CD4-positive, alpha-beta T cell (primary cell): ENCODE measurements around the gene ALAS1. TPM values are rescaled to one million over a fixed set of nuclear protein-coding genes. Genes with fewer than 3 reads are reported as not detected.
A peak's percentile ranks its signal among the peaks of the same experiment; 100 is the strongest.

Experiments
- ATAC-seq: fragments of 200-7000 bp; cut with Tn5 transposase; one replicate; pipeline ENCODE4 v1.10.0; 2022; ENCODE audit warnings: mild to moderate bottlenecking; ENCODE audit not compliant: poor library complexity
- CTCF ChIA-PET: fragments of 350-600 bp; sonication (Branson Sonifier 250); formaldehyde crosslinking; loops from one replicate; lab custom pipeline; 2021; ENCODE audit warnings: antibody characterized with exemption, inconsistent platforms; lab: Charles Lee
- POLR2A ChIA-PET: fragments of 350-600 bp; sonication (Branson Sonifier 250); formaldehyde crosslinking; loops from one replicate; lab custom pipeline; 2021; ENCODE audit warnings: antibody characterized with exemption, inconsistent platforms; lab: Charles Lee
- DNase-seq, 14 experiments: peaks; one replicate each; pipeline ENCODE4 v3.0.0-alpha.2; 2013 to 2020; ENCODE audit warnings: mixed read lengths in 2 of 14
- H3K27ac ChIP-seq, 2 donors: one replicate each; pipeline versions ENCODE4 v1.5.1 to v1.7.0; 2013; ENCODE audit warnings: low read length in 2 of 2, low read depth in 1 of 2, mild to moderate bottlenecking in 1 of 2
- H3K27me3 ChIP-seq, 2 experiments: 1 replicate in 1 of 2; 2 replicates in 1 of 2; pipeline versions ENCODE4 v1.6.1 to v1.7.0; 2013; ENCODE audit warnings: low read length in 2 of 2, control low read depth in 1 of 2, mild to moderate bottlenecking in 1 of 2, moderate library complexity in 1 of 2; ENCODE audit not compliant: insufficient read depth in 2 of 2, control insufficient read depth in 1 of 2
- H3K36me3 ChIP-seq: one replicate; pipeline ENCODE4 v1.6.1; 2013; ENCODE audit warnings: low read length, control low read depth; ENCODE audit not compliant: insufficient read depth
- H3K4me1 ChIP-seq: one replicate; pipeline ENCODE4 v1.6.1; 2013; ENCODE audit warnings: low read length, control low read depth; ENCODE audit not compliant: insufficient read depth
- H3K4me3 ChIP-seq: one replicate; pipeline ENCODE4 v1.5.1; 2013; ENCODE audit warnings: mild to moderate bottlenecking, low read length, moderate library complexity
- H3K9me3 ChIP-seq, 2 experiments: 1 replicate in 1 of 2; 2 replicates in 1 of 2; pipeline versions ENCODE4 v1.6.1 to v1.7.0; 2013; ENCODE audit warnings: low read length in 2 of 2, mild to moderate bottlenecking in 2 of 2, control low read depth in 1 of 2, moderate library complexity in 1 of 2; ENCODE audit not compliant: control insufficient read depth in 1 of 2, insufficient read depth in 1 of 2
- H3K27ac Mint-ChIP-seq: one replicate; pipeline ENCODE4 v1.8.0; 2020; ENCODE audit warnings: mixed read lengths
- H3K27me3 Mint-ChIP-seq: one replicate; pipeline ENCODE4 v1.8.0; 2021; ENCODE audit warnings: mixed read lengths
- H3K36me3 Mint-ChIP-seq: one replicate; pipeline ENCODE4 v1.8.0; 2021; ENCODE audit warnings: low read depth, mixed read lengths
- H3K4me1 Mint-ChIP-seq: one replicate; pipeline ENCODE4 v1.8.0; 2021; ENCODE audit warnings: low read depth, mixed read lengths
- H3K4me3 Mint-ChIP-seq: one replicate; pipeline ENCODE4 v1.8.0; 2020; ENCODE audit warnings: mild to moderate bottlenecking, mixed read lengths
- H3K9me3 Mint-ChIP-seq: one replicate; pipeline ENCODE4 v1.8.0; 2020; ENCODE audit warnings: mixed read lengths
- intact Hi-C, 2 experiments: fragments of 100-400 bp; cut with DNase I in 1 of 2; cut with micrococcal nuclease in 1 of 2; formaldehyde crosslinking; loops; one replicate each; pipeline versions ENCODE4 v1.15.1 to v1.9.0; 2023 to 2025; cut with DNase I, micrococcal nuclease
- total RNA-seq, 174 experiments: library from RNA in 2 of 174; stranded (reverse) in 2 of 174; gene quantifications; one replicate each; pipeline ENCODE4 v1.2.3 and lab custom pipeline; 2021 to 2026
- TF ChIP-seq, protein P1 (sequence below): fragments of 200-600 bp; IDR thresholded peaks from one replicate; pipeline ENCODE4 v1.8.0; 2022; ENCODE audit warnings: antibody characterized with exemption, mild to moderate bottlenecking

ALAS1 gene
- total RNA-seq, 2 experiments from 2014 or later, result 6.0 to 7.0 TPM

GRCh38 chr3:52222319-52223221 is 24.6 kb downstream of the ALAS1 start:
- Histone ChIP-seq H3K36me3 (peaks cover under 1% of the 10 kb centered on the region), H3K4me3 (peak overlapping the region; percentile 50), H3K9me3 (no peaks in the 10 kb centered on the region), H3K4me1 (peaks cover 99% of the 10 kb centered on the region), H3K27me3 (no peaks in the 10 kb centered on the region), H3K27ac (peak overlapping the region in 1 of 2 donors; percentile 52)
- ChIA-PET POLR2A (interaction anchor here (0.6 to 8.6 kb wide), 19 partner anchors 9 to 226 kb away, joined by 3 to 74 read pairs (median 5); partner anchors contain the start of genes GLYCTK, POC1A, TWF2 and WDR82), CTCF (interaction anchor here (0.9 to 4.3 kb wide), 4 partner anchors 9 to 117 kb away, joined by 4 to 49 read pairs (median 16); no protein-coding TSS in a partner anchor)
- intact Hi-C loops, result loop anchor here (1.0 to 5.0 kb wide), 2 partner anchors 16 to 225 kb away; partner anchors contain the start of gene SEMA3G (in 1 of the 2)
- Mint-ChIP-seq H3K36me3 (peaks cover 9% of the 10 kb centered on the region), H3K27ac (peak overlapping the region; percentile 89), H3K9me3 (no peaks in the 10 kb centered on the region), H3K4me3 (peak overlapping the region; percentile 82), H3K4me1 (peaks cover 94% of the 10 kb centered on the region), H3K27me3 (no peaks in the 10 kb centered on the region)
- peak in 1 of 14 experiments; percentile 27 for DNase-seq
- ATAC-seq, result no peak
- TF ChIP-seq, protein P1, sequence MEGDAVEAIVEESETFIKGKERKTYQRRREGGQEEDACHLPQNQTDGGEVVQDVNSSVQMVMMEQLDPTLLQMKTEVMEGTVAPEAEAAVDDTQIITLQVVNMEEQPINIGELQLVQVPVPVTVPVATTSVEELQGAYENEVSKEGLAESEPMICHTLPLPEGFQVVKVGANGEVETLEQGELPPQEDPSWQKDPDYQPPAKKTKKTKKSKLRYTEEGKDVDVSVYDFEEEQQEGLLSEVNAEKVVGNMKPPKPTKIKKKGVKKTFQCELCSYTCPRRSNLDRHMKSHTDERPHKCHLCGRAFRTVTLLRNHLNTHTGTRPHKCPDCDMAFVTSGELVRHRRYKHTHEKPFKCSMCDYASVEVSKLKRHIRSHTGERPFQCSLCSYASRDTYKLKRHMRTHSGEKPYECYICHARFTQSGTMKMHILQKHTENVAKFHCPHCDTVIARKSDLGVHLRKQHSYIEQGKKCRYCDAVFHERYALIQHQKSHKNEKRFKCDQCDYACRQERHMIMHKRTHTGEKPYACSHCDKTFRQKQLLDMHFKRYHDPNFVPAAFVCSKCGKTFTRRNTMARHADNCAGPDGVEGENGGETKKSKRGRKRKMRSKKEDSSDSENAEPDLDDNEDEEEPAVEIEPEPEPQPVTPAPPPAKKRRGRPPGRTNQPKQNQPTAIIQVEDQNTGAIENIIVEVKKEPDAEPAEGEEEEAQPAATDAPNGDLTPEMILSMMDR, result no peak

DNA sequence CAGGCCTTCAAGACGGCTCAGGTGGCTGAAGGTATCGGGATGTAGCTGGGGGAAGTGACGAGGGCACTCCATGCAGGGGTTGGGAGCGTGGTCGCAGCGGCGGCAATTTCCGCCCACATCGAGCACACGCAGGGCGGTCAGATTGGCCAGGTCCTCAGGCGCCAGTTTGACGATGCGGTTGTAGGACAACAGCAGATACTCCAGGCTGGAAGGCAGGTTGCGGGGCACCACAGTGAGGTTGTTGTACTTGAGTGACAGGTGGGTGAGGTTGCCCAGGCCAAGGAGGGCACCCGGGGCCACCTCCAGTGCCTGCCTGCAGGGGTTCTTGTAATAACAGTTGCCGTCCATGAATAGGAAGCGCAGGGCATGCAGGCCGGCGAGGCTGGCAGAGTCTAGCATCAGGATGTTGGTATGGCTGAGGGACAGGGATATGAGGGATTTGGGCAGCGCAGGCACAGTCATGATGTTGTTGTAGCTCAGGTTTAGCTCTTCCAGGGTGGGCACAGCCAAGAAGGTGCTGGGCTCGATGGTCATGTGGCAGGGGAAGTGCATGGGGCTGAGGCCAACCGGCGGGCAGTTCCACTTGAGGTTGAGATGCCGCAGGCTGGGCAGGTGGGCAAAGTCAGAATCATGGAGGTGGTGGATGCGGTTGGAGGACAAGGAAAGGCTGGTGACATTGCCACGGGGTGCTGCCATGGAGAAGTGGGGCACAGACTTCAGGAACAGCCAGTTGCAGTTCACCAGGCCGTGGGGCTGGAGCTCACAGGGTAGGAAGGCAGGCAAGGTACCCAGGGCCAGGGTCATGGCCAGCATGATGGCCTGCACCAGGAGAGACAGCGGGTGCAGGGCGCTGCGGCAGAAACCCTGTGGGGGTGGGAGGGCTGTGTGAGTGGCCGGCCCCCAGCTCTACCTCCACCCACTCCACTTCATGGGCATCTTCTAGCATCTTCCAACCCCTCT is 25.8 kb downstream of the ALAS1 start:
- Histone ChIP-seq H3K27me3 (no peaks in the 10 kb centered on the region), H3K9me3 (no peaks in the 10 kb centered on the region), H3K4me3 (no peak overlapping the region), H3K27ac (no peak overlapping the region), H3K36me3 (peaks cover 12% of the 10 kb centered on the region), H3K4me1 (peaks cover 91% of the 10 kb centered on the region)
- Mint-ChIP-seq H3K4me1 (peaks cover 82% of the 10 kb centered on the region), H3K27me3 (no peaks in the 10 kb centered on the region), H3K4me3 (peak overlapping the region; percentile 45), H3K27ac (peak overlapping the region; percentile 73), H3K9me3 (no peaks in the 10 kb centered on the region), H3K36me3 (peaks cover 18% of the 10 kb centered on the region)
- DNase-seq, result peak in 2 of 14 experiments; percentile 7 to 23
- TF ChIP-seq, protein P1, result no peak
- POLR2A ChIA-PET, result interaction anchor here (0.6 to 8.6 kb wide), 7 partner anchors 8 to 115 kb away, joined by 3 to 74 read pairs (median 13); partner anchors contain the start of gene TWF2
- intact Hi-C loops, result loop anchor here (1.0 to 5.0 kb wide), 2 partner anchors 15 to 224 kb away; partner anchors contain the start of gene SEMA3G (in 1 of the 2)
- CTCF ChIA-PET, result interaction anchor here (1.2 to 1.3 kb wide), 2 partner anchors 7 to 115 kb away, joined by 4 read pairs; no protein-coding TSS in a partner anchor
- ATAC-seq, result no peak
